Lower leg skin (tissue), 3 donors: ENCODE data around the gene BICRAL.

ENCODE experiments used
- CTCF ChIP-seq, 3 donors: fragments of 450-650 bp; IDR thresholded peaks; one replicate each; pipeline ENCODE4 v1.5.1; 2016; ENCODE audit warnings: antibody characterized with exemption in 3 of 3, mild to moderate bottlenecking in 3 of 3, moderate library complexity in 2 of 3
- POLR2A ChIP-seq, 2 donors: fragments of 450-650 bp; IDR thresholded peaks; one replicate each; pipeline ENCODE4 v1.6.1; 2016 to 2017; ENCODE audit warnings: antibody characterized with exemption in 2 of 2, mild to moderate bottlenecking in 1 of 2, moderate library complexity in 1 of 2

GRCh38 chr6:42841844-42842584, 60.2 kb downstream of the BICRAL start:
- TF ChIP-seq CTCF (IDR thresholded peaks at IDR 0.05) (no peak), POLR2A (IDR thresholded peaks at IDR 0.05) (no peak)
